Tibial nerve (tissue), 4 donors: ENCODE results near the gene THSD7B.

Experiments used
- CTCF ChIP-seq, 5 experiments: fragments of 200-600 bp in 3 of 5; fragments of 450-650 bp in 2 of 5; sonication (generic) in 3 of 5; IDR thresholded peaks; one replicate each; pipeline ENCODE4 v1.5.1; 2016 to 2019; ENCODE audit warnings: antibody characterized with exemption in 5 of 5, mild to moderate bottlenecking in 3 of 5, moderate library complexity in 2 of 5
- EP300 ChIP-seq, 2 donors: sonication (generic); formaldehyde crosslinking; IDR thresholded peaks; one replicate each; pipeline ENCODE4 v1.6.1; 2017; ENCODE audit warnings: antibody characterized with exemption in 2 of 2, mild to moderate bottlenecking in 1 of 2
- POLR2A ChIP-seq, 2 donors: fragments of 450-650 bp; IDR thresholded peaks; one replicate each; pipeline ENCODE4 v1.6.1; 2017; ENCODE audit warnings: antibody characterized with exemption in 2 of 2, mild to moderate bottlenecking in 2 of 2, moderate library complexity in 2 of 2

GRCh38 chr2:137570484-137570883, 805.1 kb downstream of the THSD7B start:
- TF ChIP-seq CTCF (IDR thresholded peaks at IDR 0.05), result no peak
- TF ChIP-seq POLR2A (IDR thresholded peaks at IDR 0.05), result no peak
- no peak for TF ChIP-seq EP300 (IDR thresholded peaks at IDR 0.05)
